ENCODE data around the gene FBXO8.

GRCh38 chr4:174284487-174284886 lies 1.0 kb upstream of the FBXO8 start:
- no peak for TF ChIP-seq CTCF (tag by site-specific recombination; IDR thresholded peaks at IDR 0.05)
- TF ChIP-seq ZNF792 (tag by site-specific recombination; IDR thresholded peaks at IDR 0.05) = no peak
- no peak for TF ChIP-seq TCF7L2 (IDR thresholded peaks at IDR 0.05; ENCODE audit: borderline replicate concordance, low read depth, low read length)
- no peak for TF ChIP-seq ZFP3 (tag by site-specific recombination; IDR thresholded peaks at IDR 0.05; ENCODE audit: low read depth)
- TF ChIP-seq ZNF302 (tag by site-specific recombination; IDR thresholded peaks at IDR 0.05; ENCODE audit: low read depth) = no peak
- TF ChIP-seq ZEB2 (tag by site-specific recombination; IDR thresholded peaks at IDR 0.05) = no peak
- no peak for TF ChIP-seq ZNF549 (tag by site-specific recombination; IDR thresholded peaks at IDR 0.05)
- no peak for TF ChIP-seq ZNF23 (tag by site-specific recombination; IDR thresholded peaks at IDR 0.05; ENCODE audit: borderline replicate concordance)
- no peak for TF ChIP-seq ZBTB21 (tag by site-specific recombination; IDR thresholded peaks at IDR 0.05)
- no peak for TF ChIP-seq YY1 (tag by site-specific recombination; IDR thresholded peaks at IDR 0.05)
- no peak for TF ChIP-seq ZNF10 (tag by site-specific recombination; IDR thresholded peaks at IDR 0.05)
- TF ChIP-seq ZNF76 (tag by site-specific recombination; IDR thresholded peaks at IDR 0.05; ENCODE audit: borderline replicate concordance, low read depth) = no peak
- TF ChIP-seq, protein P1, sequence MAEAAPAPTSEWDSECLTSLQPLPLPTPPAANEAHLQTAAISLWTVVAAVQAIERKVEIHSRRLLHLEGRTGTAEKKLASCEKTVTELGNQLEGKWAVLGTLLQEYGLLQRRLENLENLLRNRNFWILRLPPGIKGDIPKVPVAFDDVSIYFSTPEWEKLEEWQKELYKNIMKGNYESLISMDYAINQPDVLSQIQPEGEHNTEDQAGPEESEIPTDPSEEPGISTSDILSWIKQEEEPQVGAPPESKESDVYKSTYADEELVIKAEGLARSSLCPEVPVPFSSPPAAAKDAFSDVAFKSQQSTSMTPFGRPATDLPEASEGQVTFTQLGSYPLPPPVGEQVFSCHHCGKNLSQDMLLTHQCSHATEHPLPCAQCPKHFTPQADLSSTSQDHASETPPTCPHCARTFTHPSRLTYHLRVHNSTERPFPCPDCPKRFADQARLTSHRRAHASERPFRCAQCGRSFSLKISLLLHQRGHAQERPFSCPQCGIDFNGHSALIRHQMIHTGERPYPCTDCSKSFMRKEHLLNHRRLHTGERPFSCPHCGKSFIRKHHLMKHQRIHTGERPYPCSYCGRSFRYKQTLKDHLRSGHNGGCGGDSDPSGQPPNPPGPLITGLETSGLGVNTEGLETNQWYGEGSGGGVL (tag by site-specific recombination; IDR thresholded peaks at IDR 0.05) = no peak

All from HEK293 (cell line).